GM12878 (cell line): ENCODE results near the gene KDM1B. TPM values are rescaled to one million over a fixed set of nuclear protein-coding genes. Genes with fewer than 3 reads are reported as not detected.

Source experiments
- ATF7 ChIP-seq: fragments of 450-650 bp; IDR thresholded peaks from 2 replicates; pipeline ENCODE4 v1.6.1; 2016; ENCODE audit warnings: low read depth, mild to moderate bottlenecking
- BCL11A ChIP-seq: IDR thresholded peaks from 2 replicates; pipeline ENCODE4 v1.6.1; 2011; ENCODE audit warnings: low read depth, low read length
- GABPA ChIP-seq: IDR thresholded peaks from 2 replicates; pipeline ENCODE4 v1.6.1; 2014; ENCODE audit warnings: antibody characterized with exemption, low read depth, mild to moderate bottlenecking, inconsistent platforms
- GATAD2B ChIP-seq: fragments of 450-650 bp; conservative IDR thresholded peaks from 2 replicates; pipeline ENCODE4 v1.6.1; 2017; ENCODE audit warnings: low read depth, mild to moderate bottlenecking, moderate library complexity
- IKZF1 ChIP-seq: fragments of 450-650 bp; conservative IDR thresholded peaks from 2 replicates; pipeline ENCODE4 v1.6.1; 2017; ENCODE audit warnings: antibody characterized with exemption, mild to moderate bottlenecking
- IRF3 ChIP-seq: fragments of 450-650 bp; IDR thresholded peaks from 2 replicates; pipeline ENCODE4 v1.6.1; 2014; ENCODE audit warnings: mild to moderate bottlenecking
- LARP7 ChIP-seq: fragments of 450-650 bp; IDR thresholded peaks from 2 replicates; pipeline ENCODE4 v1.6.1; 2017; ENCODE audit warnings: mild to moderate bottlenecking
- MEF2A ChIP-seq: IDR thresholded peaks from 2 replicates; pipeline ENCODE4 v1.6.1; 2011; ENCODE audit warnings: low read depth, mild to moderate bottlenecking, low read length, moderate library complexity; ENCODE audit not compliant: insufficient read depth
- MTA3 ChIP-seq: IDR thresholded peaks from 2 replicates; pipeline ENCODE4 v1.6.1; 2012; ENCODE audit warnings: low read length, inconsistent platforms, borderline replicate concordance
- MYB ChIP-seq: fragments of 150-350 bp; IDR thresholded peaks from 2 replicates; pipeline ENCODE4 v1.6.1; 2014; ENCODE audit warnings: mild to moderate bottlenecking, low read depth, low read length, borderline replicate concordance
- MYC ChIP-seq: IDR thresholded peaks from 2 replicates; pipeline ENCODE4 v1.6.1; 2011; ENCODE audit warnings: mild to moderate bottlenecking, low read length, moderate library complexity, inconsistent platforms; ENCODE audit not compliant: insufficient read depth, insufficient replicate concordance, insufficient read length, severe bottlenecking
- NKRF ChIP-seq: fragments of 450-650 bp; conservative IDR thresholded peaks from 2 replicates; pipeline ENCODE4 v1.6.1; 2017; ENCODE audit warnings: mild to moderate bottlenecking, moderate library complexity
- NR2C1 ChIP-seq: fragments of 450-650 bp; IDR thresholded peaks from 2 replicates; pipeline ENCODE4 v1.6.1; 2017; ENCODE audit warnings: antibody characterized with exemption, mild to moderate bottlenecking, moderate library complexity
- NR2C2 ChIP-seq: IDR thresholded peaks from 2 replicates; pipeline ENCODE4 v1.6.1; 2011; ENCODE audit warnings: borderline replicate concordance, low read depth; ENCODE audit not compliant: control insufficient read depth, insufficient read length
- PAX8 ChIP-seq: fragments of 450-650 bp; IDR thresholded peaks from 2 replicates; pipeline ENCODE4 v1.6.1; 2017; ENCODE audit warnings: mild to moderate bottlenecking, moderate library complexity
- PKNOX1 ChIP-seq: fragments of 450-650 bp; IDR thresholded peaks from 2 replicates; pipeline ENCODE4 v1.6.1; 2016; ENCODE audit warnings: mild to moderate bottlenecking
- RAD51 ChIP-seq: fragments of 450-650 bp; IDR thresholded peaks from 2 replicates; pipeline ENCODE4 v1.6.1; 2016; ENCODE audit warnings: moderate library complexity, mild to moderate bottlenecking, inconsistent platforms
- SMAD5 ChIP-seq: IDR thresholded peaks from 2 replicates; pipeline ENCODE4 v1.6.1; 2016; ENCODE audit warnings: antibody characterized with exemption, low read depth
- SREBF2 ChIP-seq: IDR thresholded peaks from 2 replicates; pipeline ENCODE4 v1.6.1; 2012; ENCODE audit warnings: mild to moderate bottlenecking, low read length
- SUPT20H ChIP-seq: IDR thresholded peaks from 2 replicates; pipeline ENCODE4 v1.6.1; 2011; ENCODE audit warnings: low read depth, mild to moderate bottlenecking, low read length, moderate library complexity, borderline replicate concordance; ENCODE audit not compliant: control insufficient read depth
- USF2 ChIP-seq: IDR thresholded peaks from 2 replicates; pipeline ENCODE4 v1.6.1; 2011; ENCODE audit warnings: low read depth, low read length, improper control_type of control experiment, borderline replicate concordance
- ZBTB33 ChIP-seq: fragments of 450-650 bp; IDR thresholded peaks from 2 replicates; pipeline ENCODE4 v1.6.1; 2017; ENCODE audit warnings: mild to moderate bottlenecking
- ZNF24 ChIP-seq: fragments of 450-650 bp; IDR thresholded peaks from 2 replicates; pipeline ENCODE4 v1.6.1; 2017; ENCODE audit warnings: antibody characterized with exemption, mild to moderate bottlenecking
- ZNF384 ChIP-seq: IDR thresholded peaks from 2 replicates; pipeline ENCODE4 v1.6.1; 2012; ENCODE audit warnings: low read depth, mild to moderate bottlenecking, low read length, improper control_type of control experiment, borderline replicate concordance
- polyA plus RNA-seq, 11 experiments: library from polyadenylated mRNA; depleted of rRNA in 4 of 11; unstranded in 6 of 11; stranded (reverse) in 5 of 11; fragments of >200 nt; fragmentation: Nextera tagmentation in 4 of 11; fragmentation: Illumina TruSeq in 1 of 11; extraction: Ambion mirVana in 4 of 11; extraction: Trizol in 1 of 11; gene quantifications; 1 replicate in 1 of 11; 2 replicates in 10 of 11; pipeline versions ENCODE4 v1.2.1 to v1.2.3, GENCODE V29; 2011 to 2016; ENCODE audit warnings: inconsistent platforms in 2 of 11, missing spikeins in 2 of 11, low read depth in 1 of 11
- total RNA-seq, 4 experiments: library from RNA; depleted of rRNA in 3 of 4; stranded (reverse); fragments of >200 nt in 3 of 4; fragmentation: Illumina TruSeq in 1 of 4; extraction: Trizol in 1 of 4; gene quantifications; 2 replicates each; pipeline versions ENCODE4 v1.2.1 to v1.2.3, GENCODE V29; 2013 to 2021

The KDM1B gene
- total and polyA plus RNA-seq, 10 of the 15 experiments (the other 5 are each of a cell fraction or from before 2014, with no cell fraction given), result 1.7 to 22.5 (median 13.9) TPM

- TF ChIP-seq IRF3 (no peak), PAX8 (no peak), RAD51 (no peak), MTA3 (no peak), NKRF (no peak), SREBF2 (no peak), ZNF384 (no peak), ZBTB33 (no peak), MYB (no peak), MYC (no peak), MEF2A (0 out of 2 replicates have a peak, but pooled peaks have one; percentile 10), BCL11A (no peak), LARP7 (peak; percentile 59; the same call in 1 of the 2 replicates), IKZF1 (peak; percentile 24), GATAD2B (no peak), SUPT20H (no peak), GABPA (no peak), NR2C2 (no peak), NR2C1 (no peak), ZNF24 (no peak), SMAD5 (no peak), ATF7 (no peak), PKNOX1 (no peak), USF2 (no peak; the same call in none of the 2 replicates)
Observed at GRCh38 chr6:18122128-18123093, 32.8 kb upstream of the KDM1B start, which contains the start of gene NHLRC1 (continued).
